Measurements from ENCODE around the gene MARCHF4. TPM values are rescaled to one million over a fixed set of nuclear protein-coding genes. Genes with fewer than 3 reads are reported as not detected.

Gene MARCHF4
- total and polyA plus RNA-seq, 2 of the 4 experiments (the other 2 are of a cell fraction) = 2.3 to 12.0 TPM

GRCh38 chr2:216339456-216340279, 32.6 kb downstream of the MARCHF4 start:
- peak overlapping the region; percentile 86 for H3K23ac ChIP-seq (ENCODE audit: low read depth, low read length)
- peak overlapping the region; percentile 77 for H2BK20ac ChIP-seq (ENCODE audit: low read depth, low read length)
- no peaks in the 10 kb centered on the region; the same call in 1 of the 2 replicates for H4K20me1 ChIP-seq (ENCODE audit: insufficient read depth, low read length)
- peak overlapping the region; percentile 83 for H3K27ac ChIP-seq (ENCODE audit: insufficient read depth, low read length)
- peak overlapping the region; percentile 48 for H3K4me2 ChIP-seq (ENCODE audit: low read depth, low read length)
- POLR2A ChIA-PET (ENCODE audit: unreplicated experiment) = interaction anchor here (0.7 to 0.9 kb wide), 2 partner anchors 12 to 942 kb away, joined by 3 to 4 read pairs; no protein-coding TSS in a partner anchor
- H3K79me1 ChIP-seq (ENCODE audit: low read depth in 1 of 2, low read length in 2 of 2) = peaks cover 39 to 66% of the 10 kb centered on the region in 2 experiments
- peaks cover 33% of the 10 kb centered on the region for H3K4me1 ChIP-seq (ENCODE audit: control insufficient read depth, insufficient read depth, low read length)
- no peaks in the 10 kb centered on the region for H3K9me3 ChIP-seq (ENCODE audit: control insufficient read depth, insufficient read depth, low read length)
- H2AFZ ChIP-seq (replicated peaks; ENCODE audit: low read length, poor library complexity) = peak overlapping the region; percentile 88
- H2AK5ac ChIP-seq (ENCODE audit: low read depth, low read length) = peak overlapping the region; percentile 92
- peak overlapping the region; percentile 60 for H3K9ac ChIP-seq (ENCODE audit: low read depth, low read length)
- in situ Hi-C loops (cut with MboI; ENCODE audit: low sequenced_read_pairs) (no loop called here), dilution Hi-C loops (cut with HindIII; ENCODE audit: low sequenced_read_pairs, unreplicated experiment) (no loop called here), intact Hi-C loops (cut with micrococcal nuclease) (no loop called here)
- H4K5ac ChIP-seq (ENCODE audit: low read depth, low read length) = peak overlapping the region; percentile 88
- no peaks in the 10 kb centered on the region for H3K36me3 ChIP-seq (ENCODE audit: control insufficient read depth, insufficient read depth, low read length)
- CTCF ChIA-PET = no interaction called here
- 40 to 100% methylated on average over 1 of the region's 7 CpGs for WGBS, 2 experiments (ENCODE audit: extremely low coverage in 2 of 2, insufficient read length in 1 of 2)
- peak overlapping the region; percentile 83 for H4K91ac ChIP-seq (ENCODE audit: insufficient read depth, low read depth, low read length)
- peaks cover 35% of the 10 kb centered on the region for H3K9me1 ChIP-seq (ENCODE audit: insufficient read depth, low read length)
- H3K27me3 ChIP-seq (ENCODE audit: control insufficient read depth, insufficient read depth, low read length) = no peaks in the 10 kb centered on the region
- peak overlapping the region; percentile 96 for H3K4ac ChIP-seq (ENCODE audit: low read depth, low read length)
- H2BK15ac ChIP-seq (ENCODE audit: low read depth, low read length) = peak overlapping the region; percentile 68; the same call in 2 of the 3 replicates
- peak; percentile 90 for ATAC-seq (ENCODE audit: low read depth)
- no peak overlapping the region for H3K4me3 ChIP-seq (ENCODE audit: insufficient read depth, low read depth, low read length)
- H4K8ac ChIP-seq (ENCODE audit: low read depth in 2 of 2, low read length in 2 of 2) = peak overlapping the region; percentile 92 to 95
- H2BK5ac ChIP-seq (ENCODE audit: low read depth, low read length, poor library complexity, severe bottlenecking) = peak overlapping the region; percentile 61
- H3K56ac ChIP-seq (ENCODE audit: extremely low read depth, insufficient read depth, low read length) = peak overlapping the region; percentile 75; the same call in 1 of the 2 replicates
- no TSS peak for BruUV-seq (replicated peaks)
- peak; percentile 81 for DNase-seq
- H3K14ac ChIP-seq (replicated peaks; ENCODE audit: low read depth, low read length) = peak overlapping the region; percentile 92
- H3K18ac ChIP-seq (ENCODE audit: low read depth, low read length) = peak overlapping the region; percentile 53
- peak overlapping the region; percentile 92 for H2AK9ac ChIP-seq (replicated peaks; ENCODE audit: low read depth, low read length, poor library complexity)
- H2BK120ac ChIP-seq (ENCODE audit: low read depth, low read length) = peak overlapping the region; percentile 90
- TF ChIP-seq POLR2A (IDR thresholded peaks at IDR 0.05; ENCODE audit: low read depth, low read length) (no peak), ELK1 (IDR thresholded peaks at IDR 0.05; ENCODE audit: borderline replicate concordance, low read depth, low read length) (no peak), MAZ (IDR thresholded peaks at IDR 0.05; ENCODE audit: borderline replicate concordance, low read depth, low read length) (peak; percentile 52), CTCF (conservative IDR thresholded peaks at IDR 0.05; ENCODE audit: low read depth, low read length) (peak; percentile 18; the same call in 1 of the 2 replicates), SMC3 (IDR thresholded peaks at IDR 0.05; ENCODE audit: low read depth, low read length) (peak; percentile 29; the same call in 1 of the 2 replicates), MAFK (IDR thresholded peaks at IDR 0.05; ENCODE audit: low read depth, low read length) (no peak), NFE2L2 (IDR thresholded peaks at IDR 0.05; ENCODE audit: low read depth, low read length) (no peak), USF2 (IDR thresholded peaks at IDR 0.05; ENCODE audit: low read depth, low read length) (no peak), CEBPB (IDR thresholded peaks at IDR 0.05; ENCODE audit: low read depth, low read length) (no peak), RAD21 (IDR thresholded peaks at IDR 0.05; ENCODE audit: low read length) (0 out of 2 replicates have a peak, but pooled peaks have one; percentile 4), RFX5 (IDR thresholded peaks at IDR 0.05; ENCODE audit: low read depth, low read length) (no peak), CHD1 (IDR thresholded peaks at IDR 0.05; ENCODE audit: low read depth, low read length) (no peak), MXI1 (IDR thresholded peaks at IDR 0.05; ENCODE audit: borderline replicate concordance, low read depth, low read length) (no peak), BHLHE40 (IDR thresholded peaks at IDR 0.05; ENCODE audit: low read depth, low read length) (no peak)

Measured in IMR-90 (cell line).